Measurements from ENCODE around the gene LRRC63. TPM values are rescaled to one million over a fixed set of nuclear protein-coding genes. Genes with fewer than 3 reads are reported as not detected.
A peak's percentile ranks its signal among the peaks of the same experiment; 100 is the strongest.
"Not testable (repeated sequence)": the region's sequence is repeated elsewhere in the genome, so short reads cannot be mapped to it uniquely, and the experiment has no call there.

LRRC63 gene
- total RNA-seq, 1 donor from 2014 or later = 0.49 TPM

- H3K27ac ChIP-seq = no peak overlapping the region
- intact Hi-C loops (cut with DNase I) = no loop called here
Measured at GRCh38 chr13:46211116-46211482, 629 bp upstream of the LRRC63 start.

DNA sequence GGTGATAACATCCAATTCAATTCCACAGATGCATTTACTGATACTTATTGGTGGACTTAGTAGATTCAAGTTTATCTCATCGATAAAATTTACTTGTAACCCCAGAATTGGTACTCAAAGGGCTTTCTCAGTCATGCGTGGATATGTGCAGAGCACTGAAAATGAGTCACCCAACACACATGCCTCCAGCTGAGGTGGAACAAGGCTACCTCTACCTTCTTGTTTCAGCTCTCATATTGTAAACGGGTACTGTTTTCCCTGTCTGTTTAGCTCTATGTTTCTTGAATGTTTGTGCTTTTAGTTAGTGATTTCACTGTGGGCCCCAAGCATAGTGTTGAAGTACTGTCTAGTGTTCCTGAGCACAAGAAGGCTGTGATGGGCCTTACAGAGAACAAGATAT lies 1.5 kb downstream of the LRRC63 start:
- DNase-seq (ENCODE audit: extremely low spot score in 2 of 2) = no peak
- Histone ChIP-seq H3K4me3 (no peak overlapping the region), H3K4me1 (peaks cover 5% of the 10 kb centered on the region), H3K27ac (no peak overlapping the region), H3K9me3 (no peaks in the 10 kb centered on the region), H3K36me3 (no peaks in the 10 kb centered on the region), H3K27me3 (no peaks in the 10 kb centered on the region)
- intact Hi-C loops (cut with DNase I) = no loop called here
- no peak for TF ChIP-seq POLR2A (IDR thresholded peaks at IDR 0.05)
- TF ChIP-seq, protein P1, sequence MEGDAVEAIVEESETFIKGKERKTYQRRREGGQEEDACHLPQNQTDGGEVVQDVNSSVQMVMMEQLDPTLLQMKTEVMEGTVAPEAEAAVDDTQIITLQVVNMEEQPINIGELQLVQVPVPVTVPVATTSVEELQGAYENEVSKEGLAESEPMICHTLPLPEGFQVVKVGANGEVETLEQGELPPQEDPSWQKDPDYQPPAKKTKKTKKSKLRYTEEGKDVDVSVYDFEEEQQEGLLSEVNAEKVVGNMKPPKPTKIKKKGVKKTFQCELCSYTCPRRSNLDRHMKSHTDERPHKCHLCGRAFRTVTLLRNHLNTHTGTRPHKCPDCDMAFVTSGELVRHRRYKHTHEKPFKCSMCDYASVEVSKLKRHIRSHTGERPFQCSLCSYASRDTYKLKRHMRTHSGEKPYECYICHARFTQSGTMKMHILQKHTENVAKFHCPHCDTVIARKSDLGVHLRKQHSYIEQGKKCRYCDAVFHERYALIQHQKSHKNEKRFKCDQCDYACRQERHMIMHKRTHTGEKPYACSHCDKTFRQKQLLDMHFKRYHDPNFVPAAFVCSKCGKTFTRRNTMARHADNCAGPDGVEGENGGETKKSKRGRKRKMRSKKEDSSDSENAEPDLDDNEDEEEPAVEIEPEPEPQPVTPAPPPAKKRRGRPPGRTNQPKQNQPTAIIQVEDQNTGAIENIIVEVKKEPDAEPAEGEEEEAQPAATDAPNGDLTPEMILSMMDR (IDR thresholded peaks at IDR 0.05) = no peak
- TF ChIP-seq POLR2AphosphoS5 (IDR thresholded peaks at IDR 0.05; ENCODE audit: insufficient read depth in 1 of 2, low read depth in 1 of 2) = no peak

More at GRCh38 chr13:46211116-46211482, 629 bp upstream of the LRRC63 start:
- TF ChIP-seq POLR2A (IDR thresholded peaks at IDR 0.05) (no peak), POLR2AphosphoS5 (IDR thresholded peaks at IDR 0.05; ENCODE audit: insufficient read depth in 1 of 2, low read depth in 1 of 2) (no peak)
- TF ChIP-seq, protein P1 (IDR thresholded peaks at IDR 0.05) = no peak
- H3K4me1 ChIP-seq = peaks cover 5% of the 10 kb centered on the region
- H3K27me3 ChIP-seq = no peaks in the 10 kb centered on the region
- H3K36me3 ChIP-seq = no peaks in the 10 kb centered on the region
- H3K4me3 ChIP-seq = peak overlapping the region; percentile 45 to 46
- no peak for DNase-seq (ENCODE audit: extremely low spot score in 2 of 2)
- no peaks in the 10 kb centered on the region for H3K9me3 ChIP-seq

DNA sequence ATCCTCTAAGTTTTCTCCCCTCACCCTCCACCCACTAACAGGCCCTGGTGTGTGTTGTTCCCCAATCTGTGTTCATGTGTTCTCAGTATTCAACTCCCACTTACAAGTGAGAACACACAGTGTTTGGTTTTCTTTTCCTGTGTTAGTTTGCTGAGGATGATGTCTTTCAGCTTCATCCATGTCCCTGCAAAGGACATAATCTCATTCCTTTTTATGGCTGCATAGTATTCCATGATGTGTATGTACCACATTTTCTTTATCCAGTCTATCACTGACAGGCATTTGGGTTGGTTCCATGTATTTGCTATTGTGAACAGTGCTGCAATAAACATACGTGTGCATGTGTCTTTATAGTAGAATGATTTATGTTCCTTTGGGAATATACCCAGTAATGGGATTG lies 3.0 kb downstream of the LRRC63 start:
- H3K27ac ChIP-seq; H3K4me3 ChIP-seq; H3K36me3 ChIP-seq; H3K4me1 ChIP-seq; H3K27me3 ChIP-seq; intact Hi-C loops (cut with DNase I); H3K9me3 ChIP-seq; DNase-seq (ENCODE audit: extremely low spot score in 2 of 2): not testable (repeated sequence)

- H3K9me3 ChIP-seq; H3K4me3 ChIP-seq; H3K4me1 ChIP-seq; intact Hi-C loops (cut with DNase I); H3K27ac ChIP-seq; H3K27me3 ChIP-seq; DNase-seq (ENCODE audit: extremely low spot score in 2 of 2); H3K36me3 ChIP-seq: not testable (repeated sequence)
Measured at GRCh38 chr13:46220234-46220633, 8.5 kb downstream of the LRRC63 start.

- Histone ChIP-seq H3K9me3 (no peaks in the 10 kb centered on the region), H3K4me1 (no peaks in the 10 kb centered on the region), H3K27ac (no peak overlapping the region), H3K4me3 (no peak overlapping the region), H3K36me3 (no peaks in the 10 kb centered on the region), H3K27me3 (no peaks in the 10 kb centered on the region)
- TF ChIP-seq POLR2A (IDR thresholded peaks at IDR 0.05) (no peak), POLR2AphosphoS5 (IDR thresholded peaks at IDR 0.05; ENCODE audit: insufficient read depth in 1 of 2, low read depth in 1 of 2) (no peak)
- TF ChIP-seq, protein P1 (IDR thresholded peaks at IDR 0.05) = no peak
- DNase-seq (ENCODE audit: extremely low spot score in 2 of 2) = no peak
- intact Hi-C loops (cut with DNase I) = no loop called here
Measured at GRCh38 chr13:46229251-46229650, 17.5 kb downstream of the LRRC63 start.

DNA sequence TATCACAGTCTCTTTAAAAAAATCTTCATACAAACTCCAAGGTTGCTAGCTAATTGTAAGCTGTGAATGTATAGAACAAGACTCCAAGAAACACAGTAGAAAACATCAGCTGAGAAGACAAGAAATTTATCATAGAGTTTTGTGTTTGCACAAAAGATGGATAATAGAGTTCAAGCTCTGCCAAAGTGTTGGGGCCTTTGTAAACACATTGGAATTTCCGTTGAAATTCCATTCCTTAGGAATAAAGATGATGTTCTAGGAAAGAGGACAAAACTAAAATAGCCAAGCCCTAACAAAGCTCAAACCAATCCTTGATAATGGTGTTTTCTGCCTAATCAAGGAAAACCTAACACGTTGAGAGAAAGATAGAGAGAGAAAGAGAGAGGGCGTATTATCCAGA lies 20.6 kb downstream of the LRRC63 start:
- Histone ChIP-seq H3K27me3 (no peaks in the 10 kb centered on the region), H3K4me3 (no peak overlapping the region), H3K27ac (no peak overlapping the region), H3K4me1 (no peaks in the 10 kb centered on the region), H3K9me3 (no peaks in the 10 kb centered on the region), H3K36me3 (no peaks in the 10 kb centered on the region)
- TF ChIP-seq POLR2A (IDR thresholded peaks at IDR 0.05) = no peak
- no peak for TF ChIP-seq POLR2AphosphoS5 (IDR thresholded peaks at IDR 0.05; ENCODE audit: insufficient read depth in 1 of 2, low read depth in 1 of 2)
- TF ChIP-seq, protein P1 (IDR thresholded peaks at IDR 0.05) = no peak
- intact Hi-C loops (cut with DNase I) = no loop called here
- DNase-seq (ENCODE audit: extremely low spot score in 2 of 2) = no peak
